HG02571 (cell line): Measurements from ENCODE around the gene KHDC4.

Source experiments
- ATAC-seq: cut with Tn5 transposase; IDR thresholded peaks from one replicate; pipeline ENCODE4 v1.9.1; 2021; ENCODE audit warnings: mild to moderate bottlenecking, moderate library complexity; ENCODE audit not compliant: unreplicated experiment

Gene KHDC4

GRCh38 chr1:155877945-155878344 lies 56.3 kb downstream of the KHDC4 start:
- no peak for ATAC-seq

- ATAC-seq: no peak
Observed at GRCh38 chr1:155873860-155874259, 60.4 kb downstream of the KHDC4 start.

- ATAC-seq: no peak
Observed at GRCh38 chr1:155872527-155872926, 61.7 kb downstream of the KHDC4 start.

GRCh38 chr1:155871390-155871789 lies 62.8 kb downstream of the KHDC4 start:
- no peak for ATAC-seq

GRCh38 chr1:155867766-155868165 lies 66.4 kb downstream of the KHDC4 start:
- ATAC-seq: no peak

- no peak for ATAC-seq
Observed at GRCh38 chr1:155864393-155864792, 69.8 kb downstream of the KHDC4 start.
